CD4-positive, alpha-beta T cell treated with Interleukin-4 for 1 hour (primary cell): ENCODE measurements around the gene PPP2R1B.
"Not testable (repeated sequence)": the region's sequence is repeated elsewhere in the genome, so short reads cannot be mapped to it uniquely, and the experiment has no call there.

ENCODE experiments used
- DNase-seq, 2 donors: peaks; one replicate each; pipeline ENCODE4 v3.0.0-alpha.2; 2020 to 2022

Gene PPP2R1B

GRCh38 chr11:111765984-111766833 is at the start of gene PPP2R1B:
Gene PPP2R1B (minus strand): TSS chr11:111766389. CDS start chr11:111766361, 28 bp downstream.
- peak; percentile 69 to 72 for DNase-seq

GRCh38 chr11:111815489-111815888 is 49.3 kb upstream of the PPP2R1B start:
- no peak for DNase-seq

- no peak for DNase-seq
Measured at GRCh38 chr11:111814557-111815320, 48.5 kb upstream of the PPP2R1B start.

- no peak for DNase-seq
Measured at GRCh38 chr11:111814106-111814505, 47.9 kb upstream of the PPP2R1B start.

- no peak for DNase-seq
Measured at GRCh38 chr11:111812211-111812610, 46.0 kb upstream of the PPP2R1B start.

GRCh38 chr11:111811445-111811844 is 45.3 kb upstream of the PPP2R1B start:
- no peak for DNase-seq

- no peak for DNase-seq
Measured at GRCh38 chr11:111808834-111809233, 42.6 kb upstream of the PPP2R1B start.

GRCh38 chr11:111808063-111808588 is 41.9 kb upstream of the PPP2R1B start:
- no peak for DNase-seq

- no peak for DNase-seq
Measured at GRCh38 chr11:111807076-111807475, 40.9 kb upstream of the PPP2R1B start.

- DNase-seq: no peak
Measured at GRCh38 chr11:111801135-111801534, 34.9 kb upstream of the PPP2R1B start.

GRCh38 chr11:111798279-111798678 is 32.1 kb upstream of the PPP2R1B start:
- no peak for DNase-seq

GRCh38 chr11:111797145-111797581 is 31.0 kb upstream of the PPP2R1B start:
- DNase-seq: peak in 1 of 2 donors; percentile 27

- DNase-seq: no peak
Measured at GRCh38 chr11:111796696-111797095, 30.5 kb upstream of the PPP2R1B start.

GRCh38 chr11:111795334-111795985 is 29.3 kb upstream of the PPP2R1B start:
- DNase-seq: no peak

- DNase-seq: no peak
Measured at GRCh38 chr11:111793863-111794262, 27.7 kb upstream of the PPP2R1B start.

GRCh38 chr11:111792955-111793500 is 26.8 kb upstream of the PPP2R1B start:
- no peak for DNase-seq

GRCh38 chr11:111792314-111792713 is 26.1 kb upstream of the PPP2R1B start:
- DNase-seq: no peak

- no peak for DNase-seq
Measured at GRCh38 chr11:111788464-111788863, 22.3 kb upstream of the PPP2R1B start.

- DNase-seq: no peak
Measured at GRCh38 chr11:111788051-111788450, 21.9 kb upstream of the PPP2R1B start.

GRCh38 chr11:111785886-111786412 is 19.8 kb upstream of the PPP2R1B start:
- no peak for DNase-seq

- no peak for DNase-seq
Measured at GRCh38 chr11:111785076-111785475, 18.9 kb upstream of the PPP2R1B start.

GRCh38 chr11:111784311-111784710 is 18.1 kb upstream of the PPP2R1B start:
- not testable (repeated sequence) for DNase-seq
